ENCODE measurements around the gene VIPR1.

GRCh38 chr3:42525212-42525611 lies 22.8 kb downstream of the VIPR1 start:
- no peak for TF ChIP-seq CTCF (conservative IDR thresholded peaks at IDR 0.05 in 1 of 2, IDR thresholded peaks at IDR 0.05 in 1 of 2; ENCODE audit: low read depth in 1 of 2, low read length in 2 of 2)
- TF ChIP-seq EZH2 (IDR thresholded peaks at IDR 0.05; ENCODE audit: low read length, missing control alignments), result no peak
